Activated naive CD4-positive, alpha-beta T cell (primary cell): ENCODE results near the gene FCN3.
A peak's percentile ranks its signal among the peaks of the same experiment; 100 is the strongest.
"Not testable (repeated sequence)": the region's sequence is repeated elsewhere in the genome, so short reads cannot be mapped to it uniquely, and the experiment has no call there.

Experiments used
- DNase-seq, 4 experiments: peaks; one replicate each; lab custom pipeline; 2025; lab: John Stamatoyannopoulos, UW

The FCN3 gene

GRCh38 chr1:27374362-27375086, at the start of gene FCN3:
TSS of gene FCN3 (minus strand) at chr1:27374824. CDS start at chr1:27374818, 6 bp downstream.
- DNase-seq, result no peak

GRCh38 chr1:27423709-27424108, 49.1 kb upstream of the FCN3 start:
- no peak for DNase-seq

GRCh38 chr1:27418326-27419185, 43.9 kb upstream of the FCN3 start:
- no peak for DNase-seq

GRCh38 chr1:27417713-27418112, 43.1 kb upstream of the FCN3 start:
- no peak for DNase-seq

- DNase-seq, result no peak
Measured at GRCh38 chr1:27416387-27417111, 41.9 kb upstream of the FCN3 start.

- no peak for DNase-seq
Measured at GRCh38 chr1:27414091-27414490, 39.5 kb upstream of the FCN3 start.

GRCh38 chr1:27413004-27413403, 38.4 kb upstream of the FCN3 start:
- no peak for DNase-seq

GRCh38 chr1:27412502-27412901, 37.9 kb upstream of the FCN3 start:
- DNase-seq, result no peak

GRCh38 chr1:27410709-27411108, 36.1 kb upstream of the FCN3 start:
- DNase-seq, result no peak

GRCh38 chr1:27409669-27410068, 35.0 kb upstream of the FCN3 start:
- no peak for DNase-seq

GRCh38 chr1:27408151-27408550, 33.5 kb upstream of the FCN3 start:
- no peak for DNase-seq

GRCh38 chr1:27406791-27407190, 32.2 kb upstream of the FCN3 start:
- not testable (repeated sequence) for DNase-seq

GRCh38 chr1:27406362-27406680, 31.7 kb upstream of the FCN3 start:
- no peak for DNase-seq

GRCh38 chr1:27405598-27406361, 31.2 kb upstream of the FCN3 start:
- DNase-seq, result not testable (repeated sequence)

- DNase-seq, result no peak
Measured at GRCh38 chr1:27405074-27405473, 30.4 kb upstream of the FCN3 start.

- no peak for DNase-seq
Measured at GRCh38 chr1:27403931-27404330, 29.3 kb upstream of the FCN3 start.

- peak in 1 of 4 experiments; percentile 24 for DNase-seq
Measured at GRCh38 chr1:27403065-27403726, 28.6 kb upstream of the FCN3 start.

- no peak for DNase-seq
Measured at GRCh38 chr1:27402349-27402754, 27.7 kb upstream of the FCN3 start.

GRCh38 chr1:27400963-27401341, 26.3 kb upstream of the FCN3 start:
- DNase-seq, result no peak

- DNase-seq, result no peak
Measured at GRCh38 chr1:27400082-27400962, 25.7 kb upstream of the FCN3 start.
